Activated naive CD8-positive, alpha-beta T cell (primary cell): ENCODE data around the gene EDN1.

ENCODE experiments used
- H3K27ac Mint-ChIP-seq: one replicate; pipeline ENCODE4 v1.8.0; 2021; ENCODE audit warnings: mixed read lengths
- H3K27me3 Mint-ChIP-seq: one replicate; pipeline ENCODE4 v1.8.0; 2021; ENCODE audit warnings: mixed read lengths
- H3K36me3 Mint-ChIP-seq: one replicate; pipeline ENCODE4 v1.8.0; 2021; ENCODE audit warnings: mixed read lengths
- H3K4me1 Mint-ChIP-seq: one replicate; pipeline ENCODE4 v1.8.0; 2021; ENCODE audit warnings: low read depth, mixed read lengths
- H3K4me3 Mint-ChIP-seq: one replicate; pipeline ENCODE4 v1.8.0; 2021; ENCODE audit warnings: mild to moderate bottlenecking, mixed read lengths
- H3K9me3 Mint-ChIP-seq: one replicate; pipeline ENCODE4 v1.8.0; 2021; ENCODE audit warnings: low read depth, mixed read lengths

The EDN1 gene

GRCh38 chr6:12280458-12280857 is 9.7 kb upstream of the EDN1 start:
- Mint-ChIP-seq H3K36me3 (peaks cover 10% of the 10 kb centered on the region), H3K4me1 (peaks cover 10% of the 10 kb centered on the region), H3K9me3 (no peaks in the 10 kb centered on the region), H3K27ac (no peak overlapping the region), H3K27me3 (peaks cover 19% of the 10 kb centered on the region), H3K4me3 (no peak overlapping the region)

DNA sequence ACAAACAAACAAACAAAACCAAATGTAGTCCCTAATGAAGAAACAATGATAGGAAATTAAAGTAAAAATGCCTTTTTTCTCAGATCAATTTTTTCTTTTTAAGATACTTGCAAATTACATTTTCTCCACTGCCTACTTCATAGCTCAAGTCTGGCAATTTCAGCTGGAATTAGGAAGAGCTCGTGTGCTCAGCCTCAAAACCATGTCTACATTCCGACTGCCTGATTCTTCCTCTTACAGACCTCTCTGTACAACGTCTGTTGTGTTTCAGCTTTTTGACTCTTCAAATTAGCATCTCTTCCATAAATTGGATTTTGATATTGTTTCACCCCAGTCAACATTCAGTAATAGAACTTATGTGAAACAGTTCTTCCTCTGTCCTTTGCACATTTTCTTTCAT is 9.3 kb upstream of the EDN1 start:
- Mint-ChIP-seq H3K4me1 (peaks cover 10% of the 10 kb centered on the region), H3K27ac (no peak overlapping the region), H3K9me3 (no peaks in the 10 kb centered on the region), H3K36me3 (peaks cover 10% of the 10 kb centered on the region), H3K27me3 (peaks cover 19% of the 10 kb centered on the region), H3K4me3 (no peak overlapping the region)

DNA sequence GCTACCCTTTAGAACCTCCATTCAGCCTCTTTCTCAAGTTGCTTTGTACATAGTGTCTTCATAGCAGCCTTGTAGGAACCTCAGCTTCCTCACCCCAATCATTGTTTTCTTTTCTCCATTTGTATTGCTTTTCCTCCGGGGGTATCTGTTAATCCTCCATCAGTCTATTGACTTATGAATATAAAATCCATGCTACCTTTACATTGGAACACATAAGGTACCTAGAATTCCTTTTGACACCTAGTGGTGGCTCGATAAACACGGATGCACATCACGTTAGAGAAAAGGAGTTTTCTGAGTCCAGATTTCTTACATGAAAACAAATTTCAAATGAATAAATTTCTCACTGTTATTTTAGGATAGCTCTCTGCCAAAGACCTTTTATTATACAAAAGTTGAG is 6.3 kb upstream of the EDN1 start:
- Mint-ChIP-seq H3K36me3 (peaks cover 6% of the 10 kb centered on the region), H3K27me3 (peaks cover 14% of the 10 kb centered on the region), H3K27ac (no peak overlapping the region), H3K4me3 (no peak overlapping the region), H3K9me3 (no peaks in the 10 kb centered on the region), H3K4me1 (peaks cover 10% of the 10 kb centered on the region)

DNA sequence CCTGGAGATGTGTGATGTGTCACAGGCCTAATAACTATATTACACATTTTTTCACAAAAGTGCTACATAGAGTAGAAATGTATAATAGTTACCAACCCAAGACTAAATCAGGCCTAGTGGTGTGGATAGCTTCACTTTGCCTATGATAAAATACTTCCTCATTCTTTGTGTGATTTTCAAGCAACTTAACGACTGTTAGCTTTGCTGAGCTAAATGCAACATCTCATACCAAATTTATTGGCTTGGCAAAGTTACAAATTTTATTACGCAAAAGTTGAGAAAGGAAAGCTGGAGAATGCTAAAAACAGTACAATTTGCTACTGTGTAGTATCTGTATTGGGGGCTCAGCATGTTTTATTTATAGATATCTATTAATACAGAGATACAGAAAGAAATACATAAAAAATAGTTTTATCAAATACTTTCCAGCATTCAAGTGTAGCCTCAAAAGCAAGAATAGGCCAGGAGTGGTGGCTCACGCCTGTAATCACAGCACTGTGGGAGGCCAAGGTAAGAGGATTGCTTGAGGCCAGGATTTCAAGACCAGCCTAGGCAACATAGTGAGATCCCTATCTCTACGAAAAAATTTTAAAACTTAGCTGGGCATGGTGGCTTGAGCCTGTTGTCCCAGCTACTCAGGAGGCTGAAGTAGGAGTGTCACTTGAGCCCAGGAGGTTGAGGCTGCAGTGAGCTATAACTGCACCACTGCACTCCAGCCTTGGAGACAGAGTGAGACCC is 3.6 kb upstream of the EDN1 start:
- Mint-ChIP-seq H3K27ac (no peak overlapping the region), H3K9me3 (no peaks in the 10 kb centered on the region), H3K27me3 (peaks cover 19% of the 10 kb centered on the region), H3K4me1 (peaks cover 13% of the 10 kb centered on the region), H3K36me3 (peaks cover 3% of the 10 kb centered on the region), H3K4me3 (no peak overlapping the region)

DNA sequence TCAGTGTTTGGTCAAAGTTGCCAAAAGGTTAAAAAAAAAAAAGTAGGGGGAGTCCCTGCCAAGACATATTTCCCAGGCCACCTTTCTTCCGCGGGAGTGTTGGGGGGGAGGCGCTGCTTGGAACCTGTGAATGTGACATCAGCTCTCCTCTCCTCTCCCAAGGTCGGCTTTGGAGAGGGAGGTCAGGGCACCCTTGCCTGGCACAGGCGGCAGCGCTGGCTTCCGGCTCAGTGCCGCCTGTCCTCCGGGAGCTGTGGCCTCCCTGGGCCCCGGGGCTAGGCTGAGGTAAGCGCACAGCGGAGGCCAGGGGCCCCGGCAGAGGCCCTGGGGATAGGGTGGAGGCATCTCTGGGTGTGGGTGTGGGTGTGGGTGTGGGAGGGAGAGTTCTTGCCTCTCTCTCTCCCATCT is 1.9 kb upstream of the EDN1 start:
- peaks cover 30% of the 10 kb centered on the region for H3K27me3 Mint-ChIP-seq
- no peak overlapping the region for H3K4me3 Mint-ChIP-seq
- no peak overlapping the region for H3K27ac Mint-ChIP-seq
- H3K4me1 Mint-ChIP-seq: peaks cover 15% of the 10 kb centered on the region
- no peaks in the 10 kb centered on the region for H3K9me3 Mint-ChIP-seq
- H3K36me3 Mint-ChIP-seq: no peaks in the 10 kb centered on the region

- Mint-ChIP-seq H3K27ac (no peak overlapping the region), H3K4me3 (peak overlapping the region; percentile 91)
Measured at GRCh38 chr6:12288914-12289313, 1.2 kb upstream of the EDN1 start.

DNA sequence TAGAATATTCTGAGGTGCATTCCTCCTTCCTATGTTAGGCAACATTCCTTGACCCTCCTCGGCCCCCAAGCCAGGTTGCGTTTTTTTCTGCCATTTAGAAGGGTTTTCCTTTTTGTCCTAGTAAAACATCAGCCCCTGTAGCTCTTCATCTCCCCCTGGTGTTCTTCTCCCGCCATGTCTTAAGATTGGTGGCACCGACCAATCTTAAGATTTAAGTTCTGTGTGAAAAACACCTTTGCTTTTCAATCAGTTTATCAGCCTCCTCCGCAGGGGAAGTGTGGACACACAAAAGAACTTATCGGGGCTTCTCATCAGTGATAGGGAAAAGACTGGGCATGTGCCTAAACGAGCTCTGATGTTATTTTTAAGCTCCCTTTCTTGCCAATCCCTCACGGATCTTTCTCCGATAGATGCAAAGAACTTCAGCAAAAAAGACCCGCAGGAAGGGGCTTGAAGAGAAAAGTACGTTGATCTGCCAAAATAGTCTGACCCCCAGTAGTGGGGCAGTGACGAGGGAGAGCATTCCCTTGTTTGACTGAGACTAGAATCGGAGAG is 719 bp upstream of the EDN1 start:
- Mint-ChIP-seq H3K27ac (no peak overlapping the region), H3K9me3 (no peaks in the 10 kb centered on the region), H3K36me3 (no peaks in the 10 kb centered on the region), H3K4me3 (peak overlapping the region; percentile 91), H3K4me1 (peaks cover 15% of the 10 kb centered on the region), H3K27me3 (peaks cover 29% of the 10 kb centered on the region)

More at GRCh38 chr6:12288914-12289313, 1.2 kb upstream of the EDN1 start:
- Mint-ChIP-seq H3K4me1 (peaks cover 15% of the 10 kb centered on the region), H3K9me3 (no peaks in the 10 kb centered on the region), H3K27me3 (peaks cover 30% of the 10 kb centered on the region), H3K36me3 (no peaks in the 10 kb centered on the region)

DNA sequence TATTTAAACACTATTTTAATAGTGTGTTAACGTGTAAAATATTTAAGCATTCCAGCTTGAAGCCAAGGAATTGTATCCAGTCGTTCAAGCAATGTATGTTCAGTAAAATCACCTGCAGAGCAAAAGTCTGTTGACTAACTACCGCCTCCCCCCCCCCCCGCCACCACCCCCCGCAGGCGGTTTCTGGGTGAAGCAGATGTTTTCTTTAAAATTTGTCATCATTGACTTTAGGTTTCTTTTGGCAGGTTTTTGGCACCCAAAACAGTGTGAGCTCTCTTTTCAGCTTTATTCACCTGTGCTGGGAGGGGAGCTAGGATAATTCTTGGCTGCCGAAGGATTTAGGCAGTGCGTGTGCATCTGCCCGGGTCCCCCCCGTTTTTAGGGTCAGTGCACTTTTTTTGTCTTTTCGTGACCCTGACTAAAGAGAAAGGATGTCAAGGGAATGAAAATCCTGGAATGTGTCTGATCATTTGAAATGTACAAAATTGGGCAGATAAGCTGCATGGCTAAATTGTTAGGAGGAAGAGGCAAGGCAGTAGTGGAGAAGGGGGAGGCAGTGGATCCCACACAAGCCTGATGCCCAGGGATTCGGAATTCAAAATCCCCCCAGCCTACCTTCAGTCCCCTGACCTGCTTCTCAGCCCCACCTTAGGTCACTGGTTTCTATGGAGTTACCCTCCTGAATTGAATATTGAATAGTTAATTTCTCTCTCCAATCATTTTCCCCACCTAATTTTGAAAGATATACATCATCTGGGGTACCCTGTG is 1.1 kb downstream of the EDN1 start:
- H3K36me3 Mint-ChIP-seq: no peaks in the 10 kb centered on the region
- H3K9me3 Mint-ChIP-seq: no peaks in the 10 kb centered on the region
- peaks cover 15% of the 10 kb centered on the region for H3K4me1 Mint-ChIP-seq
- peaks cover 28% of the 10 kb centered on the region for H3K27me3 Mint-ChIP-seq
- no peak overlapping the region for H3K4me3 Mint-ChIP-seq
- no peak overlapping the region for H3K27ac Mint-ChIP-seq

GRCh38 chr6:12291839-12292604 is 1.9 kb downstream of the EDN1 start:
- no peak overlapping the region for H3K27ac Mint-ChIP-seq
- H3K4me1 Mint-ChIP-seq: peaks cover 15% of the 10 kb centered on the region
- H3K4me3 Mint-ChIP-seq: no peak overlapping the region
- no peaks in the 10 kb centered on the region for H3K36me3 Mint-ChIP-seq
- no peaks in the 10 kb centered on the region for H3K9me3 Mint-ChIP-seq
- H3K27me3 Mint-ChIP-seq: peaks cover 28% of the 10 kb centered on the region

GRCh38 chr6:12293235-12293930 is 3.2 kb downstream of the EDN1 start:
- Mint-ChIP-seq H3K9me3 (no peaks in the 10 kb centered on the region), H3K36me3 (no peaks in the 10 kb centered on the region), H3K27me3 (peaks cover 28% of the 10 kb centered on the region), H3K27ac (no peak overlapping the region), H3K4me3 (no peak overlapping the region), H3K4me1 (peaks cover 15% of the 10 kb centered on the region)

DNA sequence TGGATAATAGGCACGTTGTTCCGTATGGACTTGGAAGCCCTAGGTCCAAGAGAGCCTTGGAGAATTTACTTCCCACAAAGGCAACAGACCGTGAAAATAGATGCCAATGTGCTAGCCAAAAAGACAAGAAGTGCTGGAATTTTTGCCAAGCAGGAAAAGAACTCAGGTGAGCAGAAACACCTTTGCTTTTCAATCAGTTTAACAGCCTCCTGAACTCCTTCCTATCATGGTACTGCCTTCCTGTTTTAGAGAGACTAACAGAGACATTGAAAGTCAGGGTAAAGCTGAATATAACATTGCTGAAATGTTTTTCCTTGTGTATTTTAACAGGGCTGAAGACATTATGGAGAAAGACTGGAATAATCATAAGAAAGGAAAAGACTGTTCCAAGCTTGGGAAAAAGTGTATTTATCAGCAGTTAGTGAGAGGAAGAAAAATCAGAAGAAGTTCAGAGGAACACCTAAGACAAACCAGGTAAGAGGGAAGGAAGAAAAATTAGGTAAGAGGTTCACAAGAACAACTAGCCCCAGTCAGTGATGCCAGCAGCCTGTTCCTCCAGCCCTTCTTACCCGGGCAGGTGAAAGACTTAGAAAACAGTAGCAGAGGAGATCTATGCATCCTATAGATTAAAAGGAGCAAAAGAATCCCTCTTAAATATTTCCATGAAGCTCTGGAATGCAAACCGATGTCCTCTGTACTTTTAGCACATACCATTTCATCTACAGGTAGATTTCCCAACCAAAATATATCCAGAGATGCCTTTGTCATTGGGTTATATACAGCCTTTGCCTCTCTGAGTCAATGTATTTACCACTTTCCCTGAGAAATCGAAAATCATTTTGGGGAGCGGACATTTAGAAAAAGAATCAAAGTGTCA is 4.0 kb downstream of the EDN1 start:
- H3K27me3 Mint-ChIP-seq: peaks cover 28% of the 10 kb centered on the region
- no peak overlapping the region for H3K27ac Mint-ChIP-seq
- no peaks in the 10 kb centered on the region for H3K9me3 Mint-ChIP-seq
- peaks cover 13% of the 10 kb centered on the region for H3K4me1 Mint-ChIP-seq
- H3K36me3 Mint-ChIP-seq: no peaks in the 10 kb centered on the region
- no peak overlapping the region for H3K4me3 Mint-ChIP-seq

DNA sequence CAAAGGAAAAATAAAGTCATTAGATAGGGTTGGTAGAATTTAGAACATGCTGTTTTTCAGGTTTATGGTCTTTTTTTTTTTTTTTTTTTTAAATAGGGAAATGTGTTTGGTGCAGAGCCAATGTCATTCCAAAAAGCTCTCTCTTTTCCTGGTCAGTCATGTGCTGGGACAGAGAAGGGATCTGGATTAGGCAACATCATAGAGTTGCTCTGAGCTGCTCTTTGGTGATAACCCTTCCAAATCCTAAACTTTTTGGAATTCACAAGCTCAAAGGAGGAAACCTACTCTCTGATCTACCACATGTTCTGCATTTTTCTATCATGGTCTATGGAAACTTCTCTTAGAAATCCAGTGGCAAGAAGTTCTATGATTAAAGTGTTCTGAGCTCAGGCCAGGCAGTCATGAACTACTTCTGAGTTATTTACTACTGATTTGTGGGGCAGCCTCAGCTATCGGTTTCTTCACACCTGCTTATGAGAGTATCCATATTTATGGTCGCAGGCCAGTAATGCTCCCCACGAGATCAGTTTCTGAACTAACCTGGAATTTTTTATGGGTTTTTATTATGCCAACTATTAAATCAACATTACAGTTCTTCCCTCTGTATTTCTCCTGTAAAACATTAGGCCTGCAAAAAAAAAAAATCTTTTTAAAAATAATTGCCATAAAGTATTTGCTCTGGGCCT is 4.8 kb downstream of the EDN1 start:
- H3K4me1 Mint-ChIP-seq: peaks cover 5% of the 10 kb centered on the region
- peak overlapping the region; percentile 23 for H3K27ac Mint-ChIP-seq
- no peaks in the 10 kb centered on the region for H3K36me3 Mint-ChIP-seq
- peaks cover 25% of the 10 kb centered on the region for H3K27me3 Mint-ChIP-seq
- H3K9me3 Mint-ChIP-seq: no peaks in the 10 kb centered on the region
- no peak overlapping the region for H3K4me3 Mint-ChIP-seq

DNA sequence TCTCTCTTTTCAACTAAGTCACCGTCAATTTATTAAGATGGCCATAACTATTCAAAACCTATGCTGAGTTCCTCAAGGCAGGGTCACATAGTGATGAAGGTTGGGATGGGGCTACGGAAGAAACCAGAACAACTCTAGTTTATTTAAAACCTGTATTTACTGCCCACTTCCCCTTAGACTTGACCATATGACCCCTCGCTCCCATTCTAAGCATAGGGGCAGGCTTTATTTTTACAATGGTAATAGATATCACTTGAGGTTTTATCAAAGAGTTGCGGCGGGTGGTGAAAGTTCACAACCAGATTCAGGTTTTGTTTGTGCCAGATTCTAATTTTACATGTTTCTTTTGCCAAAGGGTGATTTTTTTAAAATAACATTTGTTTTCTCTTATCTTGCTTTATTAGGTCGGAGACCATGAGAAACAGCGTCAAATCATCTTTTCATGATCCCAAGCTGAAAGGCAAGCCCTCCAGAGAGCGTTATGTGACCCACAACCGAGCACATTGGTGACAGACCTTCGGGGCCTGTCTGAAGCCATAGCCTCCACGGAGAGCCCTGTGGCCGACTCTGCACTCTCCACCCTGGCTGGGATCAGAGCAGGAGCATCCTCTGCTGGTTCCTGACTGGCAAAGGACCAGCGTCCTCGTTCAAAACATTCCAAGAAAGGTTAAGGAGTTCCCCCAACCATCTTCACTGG is 5.5 kb downstream of the EDN1 start:
- H3K9me3 Mint-ChIP-seq: no peaks in the 10 kb centered on the region
- H3K4me1 Mint-ChIP-seq: peaks cover 1% of the 10 kb centered on the region
- H3K27me3 Mint-ChIP-seq: peaks cover 22% of the 10 kb centered on the region
- no peaks in the 10 kb centered on the region for H3K36me3 Mint-ChIP-seq
- H3K4me3 Mint-ChIP-seq: no peak overlapping the region
- H3K27ac Mint-ChIP-seq: peak overlapping the region; percentile 23
